H1 (cell line): ENCODE data around the gene RNF182. TPM values are rescaled to one million over a fixed set of nuclear protein-coding genes. Genes with fewer than 3 reads are reported as not detected.

Experiments used
- CTCF ChIA-PET: fragments of 300-600 bp; sonication (Branson Sonifier 250); formaldehyde crosslinking; loops from one replicate; lab custom pipeline; 2021; ENCODE audit not compliant: partially characterized antibody; lab: Charles Lee
- POLR2A ChIA-PET: fragments of 300-600 bp; sonication (Branson Sonifier 250); formaldehyde crosslinking; loops from one replicate; lab custom pipeline; 2021; ENCODE audit warnings: inconsistent platforms; ENCODE audit not compliant: partially characterized antibody; lab: Charles Lee
- DNase-seq, 2 experiments: peaks; one replicate each; pipeline versions ENCODE4 v3.0.0 to v3.0.0-alpha.2; 2010 to 2022; ENCODE audit warnings: low spot score in 2 of 2, low read depth in 1 of 2, mixed read lengths in 1 of 2
- FAIRE-seq: peaks from 2 replicates; lab custom pipeline; 2011; peaks lifted over from hg19 to GRCh38; lab: Jason Lieb, UNC
- H2AFZ ChIP-seq: 2 replicates; pipeline ENCODE4 v1.8.1; 2012; ENCODE audit warnings: low read length, inconsistent platforms
- H2AK5ac ChIP-seq: 2 replicates; pipeline ENCODE4 v1.6.1; 2013; ENCODE audit warnings: low read depth, low read length
- H2BK120ac ChIP-seq: replicated peaks from 2 replicates; pipeline ENCODE3; 2013; ENCODE audit warnings: low read depth, low read length, inconsistent platforms
- H2BK12ac ChIP-seq: 2 replicates; pipeline ENCODE4 v1.6.1; 2013; ENCODE audit warnings: low read depth, low read length
- H2BK15ac ChIP-seq: 2 replicates; pipeline ENCODE4 v1.6.1; 2013; ENCODE audit warnings: low read length
- H2BK20ac ChIP-seq: 2 replicates; pipeline ENCODE4 v1.6.1; 2013; ENCODE audit warnings: low read length
- H2BK5ac ChIP-seq: 2 replicates; pipeline ENCODE4 v1.6.1; 2013; ENCODE audit warnings: low read depth, low read length
- H3K14ac ChIP-seq: 2 replicates; pipeline ENCODE4 v1.6.1; 2013; ENCODE audit warnings: inconsistent platforms; ENCODE audit not compliant: insufficient read length
- H3K18ac ChIP-seq: 2 replicates; pipeline ENCODE4 v1.6.1; 2013; ENCODE audit warnings: low read length; ENCODE audit errors: extremely low read depth
- H3K23ac ChIP-seq: 2 replicates; pipeline ENCODE4 v1.6.1; 2013; ENCODE audit warnings: inconsistent platforms; ENCODE audit not compliant: insufficient read length
- H3K23me2 ChIP-seq: 2 replicates; pipeline ENCODE4 v1.6.1; 2013; ENCODE audit warnings: low read depth, low read length
- H3K27ac ChIP-seq: 2 replicates; pipeline ENCODE4 v1.6.1; 2011; ENCODE audit warnings: low read depth, low read length, inconsistent platforms
- H3K27me3 ChIP-seq, 4 experiments: replicated peaks in 1 of 4; 1 replicate in 1 of 4; 2 replicates in 3 of 4; pipeline versions ENCODE4 v1.6.1 to v1.8.1; 2011 to 2013; ENCODE audit warnings: low read length in 3 of 4, mild to moderate bottlenecking in 3 of 4, inconsistent platforms in 2 of 4, mixed read lengths in 2 of 4, moderate library complexity in 1 of 4; ENCODE audit not compliant: control insufficient read depth in 3 of 4, insufficient read depth in 3 of 4; ENCODE audit errors: extremely low read depth in 1 of 4
- H3K36me3 ChIP-seq, 4 experiments: 2 replicates each; pipeline versions ENCODE4 v1.6.1 to v1.8.1; 2011 to 2013; ENCODE audit warnings: mild to moderate bottlenecking in 4 of 4, low read length in 3 of 4, moderate library complexity in 2 of 4, control low read depth in 1 of 4, inconsistent platforms in 1 of 4; ENCODE audit not compliant: insufficient read depth in 4 of 4, control insufficient read depth in 2 of 4
- H3K4ac ChIP-seq: replicated peaks from 2 replicates; pipeline ENCODE3; 2013; ENCODE audit warnings: low read length, low read depth, mixed read lengths, inconsistent platforms; ENCODE audit not compliant: insufficient read length
- H3K4me1 ChIP-seq, 4 experiments: replicated peaks in 1 of 4; 1 replicate in 1 of 4; 2 replicates in 3 of 4; pipeline versions ENCODE4 v1.6.1 to v1.8.1; 2011 to 2013; ENCODE audit warnings: low read length in 3 of 4, inconsistent platforms in 2 of 4, mixed read lengths in 1 of 4; ENCODE audit not compliant: insufficient read depth in 4 of 4, control insufficient read depth in 3 of 4
- H3K4me2 ChIP-seq, 2 experiments: 2 replicates each; pipeline versions ENCODE4 v1.6.1 to v1.8.1; 2011 to 2013; ENCODE audit warnings: low read depth in 2 of 2, low read length in 2 of 2, control low read depth in 1 of 2, inconsistent platforms in 1 of 2, mild to moderate bottlenecking in 1 of 2; ENCODE audit not compliant: insufficient read depth in 1 of 2
- H3K4me3 ChIP-seq, 4 experiments: fragments of 200-600, 300-600 bp in 1 of 4; sonication (generic), shearing (Covaris generic), sonication (Bioruptor Twin) in 1 of 4; 2 replicates each; pipeline versions ENCODE4 v1.5.1 to v1.8.1; 2011 to 2016; ENCODE audit warnings: low read length in 4 of 4, low read depth in 3 of 4, control low read depth in 2 of 4, inconsistent platforms in 2 of 4, mild to moderate bottlenecking in 2 of 4, mixed read lengths in 1 of 4, moderate library complexity in 1 of 4; ENCODE audit not compliant: insufficient read depth in 2 of 4; ENCODE audit errors: extremely low read depth in 1 of 4
- H3K56ac ChIP-seq: replicated peaks from 2 replicates; pipeline ENCODE3; 2013; ENCODE audit warnings: low read depth, mild to moderate bottlenecking, mixed read lengths, low read length, inconsistent platforms; ENCODE audit not compliant: insufficient read length
- H3K79me1 ChIP-seq: 2 replicates; pipeline ENCODE4 v1.6.1; 2013; ENCODE audit warnings: low read depth, low read length, control low read depth
- H3K79me2 ChIP-seq, 2 experiments: 2 replicates each; pipeline versions ENCODE4 v1.6.1 to v1.8.1; 2012 to 2013; ENCODE audit warnings: low read length in 2 of 2, mild to moderate bottlenecking in 2 of 2, inconsistent platforms in 1 of 2; ENCODE audit not compliant: insufficient read depth in 2 of 2, control insufficient read depth in 1 of 2
- H3K9ac ChIP-seq, 4 experiments: replicated peaks in 1 of 4; 1 replicate in 1 of 4; 2 replicates in 3 of 4; pipeline versions ENCODE4 v1.6.1 to v1.8.1; 2011 to 2013; ENCODE audit warnings: low read depth in 3 of 4, low read length in 3 of 4, control low read depth in 2 of 4, mild to moderate bottlenecking in 2 of 4, moderate library complexity in 2 of 4, inconsistent platforms in 1 of 4; ENCODE audit errors: extremely low read depth in 1 of 4
- H3K9me3 ChIP-seq, 2 experiments: 2 replicates each; pipeline versions ENCODE4 v1.6.1 to v1.8.1; 2012 to 2013; ENCODE audit warnings: mild to moderate bottlenecking in 2 of 2, moderate library complexity in 2 of 2, control low read depth in 1 of 2, inconsistent platforms in 1 of 2, low read depth in 1 of 2, low read length in 1 of 2, mixed read lengths in 1 of 2; ENCODE audit not compliant: insufficient read depth in 2 of 2
- H4K20me1 ChIP-seq, 2 experiments: replicated peaks in 1 of 2; 2 replicates each; pipeline versions ENCODE3 to v1.8.1; 2011 to 2013; ENCODE audit warnings: inconsistent platforms in 2 of 2, low read length in 2 of 2, mild to moderate bottlenecking in 1 of 2; ENCODE audit not compliant: insufficient read depth in 2 of 2, control insufficient read depth in 1 of 2
- H4K5ac ChIP-seq: 2 replicates; pipeline ENCODE4 v1.6.1; 2013; ENCODE audit warnings: low read length, low read depth, mixed read lengths, inconsistent platforms; ENCODE audit not compliant: insufficient read length
- H4K8ac ChIP-seq: 2 replicates; pipeline ENCODE4 v1.8.0; 2013; ENCODE audit warnings: mild to moderate bottlenecking, moderate library complexity, low read length, inconsistent platforms; ENCODE audit not compliant: insufficient read depth; ENCODE audit errors: extremely low read depth
- H4K91ac ChIP-seq: replicated peaks from 2 replicates; pipeline ENCODE3; 2013; ENCODE audit warnings: low read length, mixed read lengths, inconsistent platforms; ENCODE audit not compliant: insufficient read length
- CEBPB ChIP-seq: IDR thresholded peaks from 2 replicates; pipeline ENCODE4 v1.6.1; 2012; ENCODE audit warnings: low read depth, low read length
- RBBP5 ChIP-seq: IDR thresholded peaks from 2 replicates; pipeline ENCODE4 v1.7.1; 2012; ENCODE audit warnings: low read depth, mild to moderate bottlenecking, inconsistent platforms, low read length, moderate library complexity, borderline replicate concordance
- WGBS, 2 experiments: shearing (Covaris generic) in 1 of 2; methylation state at CpG; one replicate each; pipeline versions ENCODE4 v1.1.6 to v1.1.7; 2013 to 2015; ENCODE audit warnings: low lambda C conversion rate in 2 of 2, mixed read lengths in 2 of 2, inconsistent platforms in 1 of 2, low coverage in 1 of 2, missing lambda C conversion rate in 1 of 2; ENCODE audit not compliant: insufficient replicate concordance in 2 of 2, insufficient coverage in 1 of 2, insufficient read length in 1 of 2; ENCODE audit errors: extremely low coverage in 1 of 2, missing lambda C conversion rate in 1 of 2; 5-methylcytosine and 5-hydroxymethylcytosine counted together
- polyA plus RNA-seq, 7 experiments: library from polyadenylated mRNA; depleted of rRNA in 3 of 7; stranded (reverse) in 5 of 7; unstranded in 2 of 7; fragments of >200 nt in 5 of 7; fragments of 200-250 nt in 2 of 7; gene quantifications; 1 replicate in 5 of 7; 2 replicates in 1 of 7; 4 replicates in 1 of 7; pipeline versions ENCODE4 v1.2.1 to v1.2.3, GENCODE V29; 2011 to 2013; ENCODE audit warnings: missing spikeins in 2 of 7, mixed read lengths in 2 of 7
- total RNA-seq: library from RNA; stranded (reverse); fragmentation: NEBNext Ultra II Directional; extraction: Animal tissue kit (Norgen Biotek cat#: 25700); gene quantifications from 2 replicates; pipeline ENCODE4 v1.2.1, GENCODE V29; 2021

The RNF182 gene
- total and polyA plus RNA-seq, 2 of the 8 experiments (the other 6 are each of a cell fraction or from before 2014, with no cell fraction given), result 6.2 to 10.7 TPM

GRCh38 chr6:13903364-13903763 is 21.4 kb upstream of the RNF182 start:
- Histone ChIP-seq H3K9ac (no peak overlapping the region; a peak in 1 of 7 replicates), H3K27me3 (no peaks in the 10 kb centered on the region), H4K91ac (no peak overlapping the region), H4K20me1 (no peaks in the 10 kb centered on the region), H3K27ac (no peak overlapping the region), H2BK20ac (no peak overlapping the region), H4K8ac (no peak overlapping the region), H2BK5ac (no peak overlapping the region), H3K18ac (no peak overlapping the region), H4K5ac (no peak overlapping the region), H3K4me3 (no peak overlapping the region), H3K79me2 (no peaks in the 10 kb centered on the region), H2BK15ac (no peak overlapping the region), H3K14ac (no peak overlapping the region), H3K79me1 (no peaks in the 10 kb centered on the region), H3K36me3 (no peaks in the 10 kb centered on the region), H2BK12ac (no peak overlapping the region), H3K23me2 (no peaks in the 10 kb centered on the region), H3K9me3 (no peaks in the 10 kb centered on the region), H2AFZ (no peak overlapping the region), H3K4me1 (no peaks in the 10 kb centered on the region), H2BK120ac (no peak overlapping the region), H3K4me2 (no peak overlapping the region), H2AK5ac (no peak overlapping the region), H3K56ac (no peak overlapping the region), H3K23ac (no peak overlapping the region), H3K4ac (no peak overlapping the region)
- FAIRE-seq, result no peak
- no peak for DNase-seq
- POLR2A ChIA-PET, result no interaction called here
- CTCF ChIA-PET, result interaction anchor here (0.8 to 5.8 kb wide), 5 partner anchors 10 to 163 kb away, joined by 3 to 32 read pairs (median 4); no protein-coding TSS in a partner anchor
- 76% methylated on average over 3 of the region's 3 CpGs; no CpG with 5 or more reads in 1 of the 2 experiments for WGBS, 2 experiments
- TF ChIP-seq RBBP5 (no peak), CEBPB (no peak)
